HG03457 (cell line): ENCODE results near the gene KIAA0319L.
"Not testable (repeated sequence)": the region's sequence is repeated elsewhere in the genome, so short reads cannot be mapped to it uniquely, and the experiment has no call there.

Experiments used
- ATAC-seq: cut with Tn5 transposase; IDR thresholded peaks from one replicate; pipeline ENCODE4 v1.9.1; 2021; ENCODE audit warnings: moderate number of reproducible peaks; ENCODE audit not compliant: unreplicated experiment

KIAA0319L gene

DNA sequence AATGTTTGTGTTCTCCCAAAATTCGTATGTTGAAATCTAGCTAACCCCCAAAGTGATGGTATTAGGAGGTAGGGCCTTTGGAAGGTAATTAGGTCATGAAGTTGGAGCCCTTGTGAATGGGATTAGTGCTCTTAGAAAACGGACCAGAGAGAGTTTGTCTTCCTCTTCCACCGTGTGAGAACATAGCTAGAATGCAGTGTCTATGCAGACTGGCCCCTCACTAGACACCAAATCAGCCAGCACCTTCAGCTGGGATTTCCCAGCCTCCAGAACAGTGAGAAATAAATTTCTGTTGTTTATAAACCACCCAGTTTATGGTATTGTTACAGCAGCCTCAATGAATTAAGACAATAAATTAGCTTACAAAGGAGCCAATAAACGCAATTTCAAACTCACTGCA, 58.0 kb downstream of the KIAA0319L start:
- ATAC-seq: no peak

GRCh38 chr1:35497571-35497970, 59.6 kb downstream of the KIAA0319L start:
- no peak for ATAC-seq

GRCh38 chr1:35490250-35490649, 67.0 kb downstream of the KIAA0319L start:
- ATAC-seq: no peak

DNA sequence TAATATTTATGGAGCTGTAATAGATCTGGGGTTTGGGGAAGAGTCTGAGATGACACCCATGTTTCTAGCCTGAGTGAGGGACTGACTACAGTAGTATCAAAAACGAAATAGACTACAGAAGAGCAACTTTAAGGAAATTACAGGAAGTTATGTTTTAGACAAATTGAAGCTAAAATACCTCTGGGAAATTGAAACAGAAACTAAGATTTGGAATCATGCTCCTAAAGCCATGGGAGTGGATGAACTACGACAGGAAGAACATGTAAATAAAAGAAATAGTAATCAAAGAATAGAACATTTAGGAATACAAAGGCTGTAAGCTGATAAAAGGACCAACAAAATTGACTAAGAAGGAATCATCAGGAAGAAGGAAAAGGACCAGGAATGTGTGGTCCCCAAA, 68.9 kb downstream of the KIAA0319L start:
- no peak for ATAC-seq

DNA sequence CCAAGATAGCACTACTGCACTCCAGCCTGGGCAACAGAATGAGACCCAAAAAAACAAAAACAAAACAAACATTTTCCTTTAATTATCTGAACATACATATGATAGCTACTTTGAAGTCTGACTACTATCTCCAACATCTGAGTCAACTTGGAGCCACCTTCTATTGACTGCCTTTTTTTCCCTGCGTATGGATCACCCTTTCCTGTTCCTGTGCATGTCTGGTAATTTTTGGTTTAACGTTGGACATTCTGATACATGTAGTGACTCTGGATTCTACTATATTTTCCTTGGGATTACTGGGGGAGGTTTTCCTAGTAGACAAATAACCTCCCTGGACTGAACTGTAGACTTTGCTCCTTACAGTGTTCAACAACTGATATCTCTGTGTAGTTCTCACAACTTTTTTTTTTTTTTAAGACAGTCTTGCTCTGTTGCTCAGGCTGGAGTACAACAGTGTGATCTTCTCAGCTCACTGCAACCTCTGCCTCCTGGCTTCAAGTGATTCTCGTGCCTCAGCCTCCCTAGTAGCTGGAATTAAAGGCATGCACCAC, 70.3 kb downstream of the KIAA0319L start:
- ATAC-seq: no peak

- no peak for ATAC-seq
Observed at GRCh38 chr1:35481229-35481628, 76.0 kb downstream of the KIAA0319L start.

- ATAC-seq: no peak
Observed at GRCh38 chr1:35477870-35478269, 79.3 kb downstream of the KIAA0319L start.

GRCh38 chr1:35475856-35476674, 81.1 kb downstream of the KIAA0319L start:
- ATAC-seq: no peak

GRCh38 chr1:35475356-35475755, 81.8 kb downstream of the KIAA0319L start:
- no peak for ATAC-seq

DNA sequence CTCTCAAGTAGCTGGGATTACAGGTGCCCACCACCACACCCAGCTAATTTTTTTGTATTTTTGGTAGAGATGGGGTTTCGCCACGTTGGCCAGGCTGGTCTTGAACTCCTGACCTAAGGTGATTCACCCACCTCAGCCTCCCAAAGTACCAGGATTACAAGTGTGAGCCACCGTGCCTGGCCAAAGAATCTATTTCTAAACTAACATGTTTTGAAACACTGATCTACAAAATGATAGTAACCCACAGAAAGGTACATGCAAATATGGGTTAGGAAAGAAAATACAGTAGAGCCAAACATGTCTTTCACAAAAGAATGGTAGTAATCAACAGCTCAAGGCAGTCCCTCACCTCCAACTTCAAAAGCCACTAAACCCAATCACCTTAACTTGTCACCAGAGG, 84.0 kb downstream of the KIAA0319L start:
- ATAC-seq: not testable (repeated sequence)

GRCh38 chr1:35470977-35471613, 86.1 kb downstream of the KIAA0319L start:
- no peak for ATAC-seq

- no peak for ATAC-seq
Observed at GRCh38 chr1:35466120-35466519, 91.1 kb downstream of the KIAA0319L start.

DNA sequence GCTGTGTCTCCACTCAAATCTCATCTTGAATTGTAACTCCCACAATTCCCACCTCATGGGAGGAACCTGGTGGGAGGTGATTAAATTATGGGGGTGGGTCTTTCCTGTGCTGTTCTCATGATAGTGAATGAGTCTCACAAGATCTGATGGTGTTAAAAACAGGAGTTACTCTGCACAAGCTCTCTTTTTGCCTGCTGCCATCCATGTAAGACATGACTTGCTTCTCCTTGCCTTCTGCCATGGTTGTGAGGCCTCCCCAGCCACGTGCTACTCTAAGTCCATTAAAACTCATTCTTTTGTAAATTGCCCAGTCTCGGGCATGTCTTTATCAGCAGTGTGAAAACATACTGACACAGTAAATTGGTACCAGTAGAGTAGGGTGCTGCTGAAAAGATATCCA, 93.5 kb downstream of the KIAA0319L start:
- not testable (repeated sequence) for ATAC-seq

GRCh38 chr1:35463232-35463631, 94.0 kb downstream of the KIAA0319L start:
- no peak for ATAC-seq

- no peak for ATAC-seq
Observed at GRCh38 chr1:35461966-35462651, 95.1 kb downstream of the KIAA0319L start.

GRCh38 chr1:35460796-35461195, 96.4 kb downstream of the KIAA0319L start:
- no peak for ATAC-seq

DNA sequence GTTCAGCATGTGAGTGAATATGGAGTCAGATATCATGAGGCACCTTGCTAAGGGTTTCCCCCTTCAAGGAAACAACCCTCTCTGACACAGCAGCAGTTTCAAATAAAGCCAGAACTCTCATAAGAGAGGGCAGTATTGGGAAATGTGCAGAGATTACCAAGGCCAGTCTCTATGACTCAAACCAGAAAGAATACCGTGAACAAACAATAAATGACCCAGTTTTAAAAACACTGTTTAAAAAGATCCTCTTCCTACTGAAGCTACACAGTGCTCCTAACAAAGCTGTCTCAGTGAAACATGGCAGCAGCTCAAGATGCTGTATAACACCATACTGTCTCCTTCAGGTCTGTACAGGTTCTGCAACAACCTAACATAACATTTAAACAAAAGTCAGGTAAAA, 102.6 kb downstream of the KIAA0319L start:
- no peak for ATAC-seq

DNA sequence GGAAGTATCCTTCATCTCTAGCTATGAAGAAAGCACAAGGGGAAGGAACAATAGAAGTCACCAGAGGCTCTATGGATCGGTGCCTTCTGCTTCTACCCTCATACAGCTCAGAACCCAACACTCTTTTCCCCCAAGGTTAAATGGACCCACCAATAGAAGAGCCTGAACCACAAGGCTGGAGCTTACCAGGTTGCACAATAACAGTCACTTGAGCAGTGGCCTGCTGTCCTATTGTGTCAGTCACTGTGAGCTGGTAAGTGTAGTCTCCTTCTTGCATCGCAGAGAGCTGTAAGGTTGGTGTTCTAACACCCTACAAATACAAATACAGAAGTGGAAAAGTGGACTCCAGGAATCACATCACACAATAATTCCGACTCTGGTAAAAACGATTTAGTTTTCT, 103.0 kb downstream of the KIAA0319L start:
- ATAC-seq: no peak

- ATAC-seq: no peak
Observed at GRCh38 chr1:35453031-35453430, 104.2 kb downstream of the KIAA0319L start.

GRCh38 chr1:35452106-35452774, 105.0 kb downstream of the KIAA0319L start:
- ATAC-seq: no peak

GRCh38 chr1:35451125-35451528, 106.1 kb downstream of the KIAA0319L start:
- ATAC-seq: no peak
